ENCODE results near the gene BDH1. TPM values are rescaled to one million over a fixed set of nuclear protein-coding genes. Genes with fewer than 3 reads are reported as not detected.

Gene BDH1
- total RNA-seq, 8 experiments from 2014 or later = 3.3 to 55.6 (median 4.3) TPM

DNA sequence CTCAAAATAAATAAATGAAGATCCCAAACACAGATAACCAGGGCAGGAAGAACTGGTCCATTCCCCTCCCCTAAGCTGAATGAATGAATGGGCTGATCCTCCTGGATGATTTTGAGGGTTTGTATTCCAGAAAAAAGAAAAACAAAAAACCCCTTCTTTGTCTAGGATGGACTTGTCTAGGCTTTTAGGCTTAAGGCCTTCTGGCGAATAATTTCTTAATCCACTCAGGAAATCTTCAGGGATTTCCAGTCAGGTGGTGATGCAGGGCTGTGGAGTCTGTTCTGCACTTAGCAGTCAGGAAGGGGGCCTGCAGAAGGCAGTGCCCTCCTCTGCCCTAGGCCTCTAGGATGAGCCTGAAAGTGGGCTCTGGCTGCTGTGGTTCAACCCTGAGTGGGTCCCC lies 52.1 kb downstream of the BDH1 start:
- no peak for ATAC-seq (replicated peaks in 6 of 8)
- 57 to 100% (median 86%) methylated on average over 1 of the region's 1 CpG; no CpG with 5 or more reads in 7 of the 10 experiments for WGBS, 10 experiments
- Histone ChIP-seq H3K4me3 (no peak overlapping the region), H3K27ac (no peak overlapping the region), H3K4me1 (replicated peaks in 1 of 2) (peaks cover 6 to 11% of the 10 kb centered on the region in 2 donors)
- in situ Hi-C loops (cut with MboI; ENCODE audit: low pct_unique_long_range_greater_than_20kb in 2 of 9, low sequenced_read_pairs in 9 of 9, unreplicated experiment in 9 of 9) = loop anchor here in 6 of 9 experiments (25.0 kb wide), 3 partner anchors 216 to 491 kb away; partner anchors contain the start of gene DLG1 (in 1 of the 6)

DNA sequence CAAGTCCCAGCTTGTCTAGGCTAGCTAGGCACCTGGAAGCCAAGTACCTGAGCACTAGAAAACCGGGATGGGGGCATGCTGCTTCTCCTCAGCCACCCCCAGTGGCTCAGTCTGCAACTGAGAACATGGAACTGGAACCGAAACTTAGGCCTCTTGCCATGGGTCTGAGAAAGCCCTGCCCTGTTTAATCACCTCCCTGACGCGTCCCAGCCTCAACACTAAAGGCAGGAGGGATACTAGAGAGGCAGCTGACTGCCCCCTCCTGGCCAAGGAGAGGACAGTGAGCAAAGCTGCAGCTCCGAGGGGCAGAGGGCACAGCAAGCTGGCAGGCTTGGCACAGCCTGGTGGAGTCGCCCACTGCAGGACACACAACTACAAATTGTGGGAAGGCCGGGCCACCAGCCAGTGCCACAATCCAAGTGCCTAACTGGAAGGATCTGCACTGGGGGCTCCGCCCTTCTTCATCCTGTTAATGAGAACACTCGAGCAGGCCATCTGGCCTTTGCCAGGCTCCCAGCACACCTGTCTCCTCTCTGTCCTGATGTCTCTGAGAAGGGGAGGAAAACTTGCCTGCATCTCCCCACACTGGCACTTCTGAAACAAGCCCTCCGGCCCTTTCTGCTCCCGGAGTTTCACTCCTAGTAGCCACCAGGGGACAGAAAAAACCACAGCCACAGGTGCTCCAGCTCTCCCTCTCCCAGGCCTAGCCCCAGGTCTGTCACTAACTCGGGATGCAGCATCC lies 53.7 kb downstream of the BDH1 start:
- no peak overlapping the region for H3K27ac ChIP-seq
- no peak overlapping the region for H3K4me3 ChIP-seq
- in situ Hi-C loops (cut with MboI; ENCODE audit: low pct_unique_long_range_greater_than_20kb in 2 of 9, low sequenced_read_pairs in 9 of 9, unreplicated experiment in 9 of 9) = loop anchor here in 6 of 9 experiments (25.0 kb wide), 3 partner anchors 215 to 490 kb away; partner anchors contain the start of gene DLG1 (in 1 of the 6)
- H3K4me1 ChIP-seq (replicated peaks in 1 of 2) = peaks cover 6 to 11% of the 10 kb centered on the region in 2 donors
- peak; percentile 59 to 95 (median 75) for ATAC-seq (replicated peaks in 6 of 8)
- WGBS, 10 experiments = 40 to 100% (median 79%) methylated on average over 1 to 4 of the region's 12 CpGs; no CpG with 5 or more reads in 3 of the 10 experiments

DNA sequence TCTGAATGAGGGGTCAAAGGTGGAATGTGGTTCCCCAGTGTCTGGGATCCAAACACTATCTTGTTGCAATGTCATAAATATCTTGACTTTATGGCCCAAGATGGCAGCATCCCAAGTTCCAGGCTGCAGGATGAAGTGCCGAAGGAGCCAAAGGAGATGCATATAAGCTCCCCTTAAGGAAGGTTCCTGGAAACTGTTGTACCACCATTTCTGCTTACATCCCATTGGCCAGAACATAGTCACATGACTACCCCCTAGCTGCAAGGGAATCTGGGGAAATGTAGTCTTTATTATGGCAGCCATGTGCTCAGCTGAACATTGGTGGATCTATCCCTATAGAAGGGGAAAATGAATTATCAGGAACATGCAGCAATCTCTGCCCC lies 54.3 kb downstream of the BDH1 start:
- in situ Hi-C loops (cut with MboI; ENCODE audit: low pct_unique_long_range_greater_than_20kb in 2 of 9, low sequenced_read_pairs in 9 of 9, unreplicated experiment in 9 of 9) = loop anchor here in 6 of 9 experiments (25.0 kb wide), 3 partner anchors 214 to 489 kb away; partner anchors contain the start of gene DLG1 (in 1 of the 6)
- peak in 5 of 8 experiments; percentile 4 to 39 (median 27) for ATAC-seq (replicated peaks in 6 of 8)
- H3K4me3 ChIP-seq = no peak overlapping the region
- H3K4me1 ChIP-seq (replicated peaks in 1 of 2) = peaks cover 6 to 11% of the 10 kb centered on the region in 2 donors
- WGBS, 10 experiments = 88 to 100% (median 100%) methylated on average over 1 of the region's 1 CpG; no CpG with 5 or more reads in 7 of the 10 experiments
- H3K27ac ChIP-seq = no peak overlapping the region

DNA sequence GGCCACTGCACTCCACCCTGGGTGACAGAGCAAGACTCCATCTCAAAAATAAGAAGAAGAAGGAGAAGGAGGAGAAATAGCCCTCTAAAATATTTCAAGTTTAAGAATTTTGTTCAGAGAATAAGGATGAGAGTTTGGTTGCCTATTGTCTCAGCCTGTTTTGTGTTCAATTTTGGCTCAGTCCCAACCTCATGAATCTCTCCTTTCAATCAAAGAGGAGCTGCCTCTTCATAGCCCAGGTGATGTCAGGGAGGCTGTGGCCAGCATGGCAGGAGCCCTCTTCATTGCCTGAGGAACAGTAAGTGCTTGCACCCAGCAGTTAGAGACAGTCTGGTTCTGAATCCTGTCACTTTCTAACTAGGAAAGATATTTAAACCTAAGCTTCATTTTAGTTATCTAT lies 55.0 kb downstream of the BDH1 start:
- ATAC-seq (replicated peaks in 6 of 8) = no peak
- H3K27ac ChIP-seq = no peak overlapping the region
- in situ Hi-C loops (cut with MboI; ENCODE audit: low pct_unique_long_range_greater_than_20kb in 2 of 9, low sequenced_read_pairs in 9 of 9, unreplicated experiment in 9 of 9) = loop anchor here in 6 of 9 experiments (25.0 kb wide), 3 partner anchors 214 to 489 kb away; partner anchors contain the start of gene DLG1 (in 1 of the 6)

DNA sequence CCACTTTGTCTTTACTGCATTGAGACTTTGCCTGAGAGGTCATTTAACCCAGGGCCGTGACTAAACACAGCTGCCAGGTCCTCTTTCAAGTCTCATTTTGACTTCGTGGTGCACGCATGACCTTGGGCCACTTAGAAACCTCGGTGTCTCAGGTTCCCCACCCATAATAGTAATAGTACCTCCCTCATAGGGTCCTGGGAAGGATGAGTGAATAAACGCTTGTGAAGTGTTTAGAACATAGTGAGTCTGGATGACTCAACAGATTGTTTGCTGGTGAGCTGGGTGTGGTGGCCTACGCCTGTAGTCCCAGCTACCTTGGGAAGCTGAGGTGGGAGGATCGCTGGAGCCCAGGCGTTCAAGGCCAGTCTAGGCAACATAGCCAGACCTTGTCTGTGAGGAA lies 56.3 kb downstream of the BDH1 start:
- Histone ChIP-seq H3K27ac (no peak overlapping the region), H3K4me1 (replicated peaks in 1 of 2) (peaks cover 2 to 6% of the 10 kb centered on the region in 2 donors), H3K4me3 (no peak overlapping the region)
- peak in 2 of 8 experiments; percentile 40 to 78 for ATAC-seq (replicated peaks in 6 of 8)
- WGBS, 10 experiments = 27 to 100% (median 94%) methylated on average over 4 to 6 of the region's 8 CpGs; no CpG with 5 or more reads in 4 of the 10 experiments
- in situ Hi-C loops (cut with MboI; ENCODE audit: low pct_unique_long_range_greater_than_20kb in 2 of 9, low sequenced_read_pairs in 9 of 9, unreplicated experiment in 9 of 9) = loop anchor here in 1 of 9 experiments (25.0 kb wide), 1 partner anchor 237 kb away; no protein-coding TSS in a partner anchor

More for the DNA sequence above, 55.0 kb downstream of the BDH1 start:
- Histone ChIP-seq H3K4me3 (no peak overlapping the region), H3K4me1 (replicated peaks in 1 of 2) (peaks cover 6 to 11% of the 10 kb centered on the region in 2 donors)

DNA sequence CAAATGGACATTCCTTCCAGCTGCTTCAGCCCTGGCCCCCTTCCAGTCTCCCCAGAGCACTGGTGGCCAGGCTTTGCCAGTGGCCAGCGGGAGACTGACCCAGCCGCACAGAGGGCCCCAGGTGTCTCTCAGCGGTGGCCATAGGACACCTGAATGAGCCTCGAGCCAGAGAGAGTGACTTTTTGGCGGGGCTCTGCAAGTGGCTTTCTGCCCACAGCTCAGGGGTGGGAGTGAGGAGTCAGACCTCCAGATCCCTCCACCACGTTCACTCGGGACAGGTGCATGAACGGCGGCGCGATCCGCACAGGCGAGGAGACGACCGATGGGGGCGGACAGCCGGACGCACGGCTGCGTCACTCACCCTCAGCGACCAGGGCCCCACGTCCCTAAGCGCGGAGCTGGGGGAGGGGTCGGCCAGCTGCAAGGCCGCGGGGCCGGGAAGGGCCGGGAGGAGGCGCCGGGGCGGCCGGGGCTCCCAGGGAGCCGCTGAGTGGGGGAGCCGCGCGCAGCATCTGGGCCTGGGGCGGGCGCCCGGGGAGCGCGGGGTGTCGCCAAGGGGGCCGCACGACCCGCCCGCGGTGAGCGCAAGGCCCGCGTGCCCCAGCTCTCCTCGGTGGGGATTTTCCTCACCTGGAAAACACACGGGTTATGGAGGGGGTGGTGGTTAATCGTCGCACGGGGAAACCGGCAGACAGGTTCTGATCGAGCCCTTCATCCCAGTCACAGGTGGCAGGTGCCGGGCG lies 57.1 kb downstream of the BDH1 start:
- in situ Hi-C loops (cut with MboI; ENCODE audit: low pct_unique_long_range_greater_than_20kb in 2 of 9, low sequenced_read_pairs in 9 of 9, unreplicated experiment in 9 of 9) = loop anchor here in 1 of 9 experiments (25.0 kb wide), 1 partner anchor 236 kb away; no protein-coding TSS in a partner anchor
- Histone ChIP-seq H3K27ac (no peak overlapping the region), H3K4me3 (no peak overlapping the region), H3K4me1 (replicated peaks in 1 of 2) (peaks cover 0 to 5% of the 10 kb centered on the region in 2 donors)
- ATAC-seq (replicated peaks in 6 of 8) = no peak
- 92 to 100% (median 100%) methylated on average over 1 to 5 of the region's 60 CpGs; no CpG with 5 or more reads in 7 of the 10 experiments for WGBS, 10 experiments

DNA sequence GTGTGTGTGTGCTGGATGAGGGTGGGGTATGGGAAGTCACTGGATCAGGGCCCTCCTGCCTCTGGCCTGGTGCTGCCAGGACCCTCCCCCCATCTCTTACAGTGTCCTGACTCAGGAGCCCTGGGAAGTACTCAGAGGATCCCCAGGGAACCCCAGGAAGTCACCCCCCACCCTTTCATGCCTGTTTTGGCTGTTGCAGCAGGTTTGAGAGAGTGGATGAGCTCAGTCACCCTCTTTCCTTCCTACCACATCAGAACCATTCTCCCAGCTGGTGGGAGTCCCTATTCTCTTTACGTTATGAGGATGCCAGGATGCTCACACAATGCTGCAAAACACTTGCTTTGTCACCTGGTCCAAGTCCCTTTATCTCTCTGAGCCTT lies 59.0 kb downstream of the BDH1 start:
- 100% methylated on average over 1 of the region's 1 CpG; no CpG with 5 or more reads in 8 of the 10 experiments for WGBS, 10 experiments
- in situ Hi-C loops (cut with MboI; ENCODE audit: low pct_unique_long_range_greater_than_20kb in 2 of 9, low sequenced_read_pairs in 9 of 9, unreplicated experiment in 9 of 9) = loop anchor here in 1 of 9 experiments (25.0 kb wide), 1 partner anchor 234 kb away; no protein-coding TSS in a partner anchor
- no peak overlapping the region for H3K4me3 ChIP-seq
- no peak overlapping the region for H3K27ac ChIP-seq
- peak in 4 of 8 experiments; percentile 25 to 46 (median 30) for ATAC-seq (replicated peaks in 6 of 8)
- H3K4me1 ChIP-seq (replicated peaks in 1 of 2) = peaks cover 0 to under 1% of the 10 kb centered on the region in 2 donors

DNA sequence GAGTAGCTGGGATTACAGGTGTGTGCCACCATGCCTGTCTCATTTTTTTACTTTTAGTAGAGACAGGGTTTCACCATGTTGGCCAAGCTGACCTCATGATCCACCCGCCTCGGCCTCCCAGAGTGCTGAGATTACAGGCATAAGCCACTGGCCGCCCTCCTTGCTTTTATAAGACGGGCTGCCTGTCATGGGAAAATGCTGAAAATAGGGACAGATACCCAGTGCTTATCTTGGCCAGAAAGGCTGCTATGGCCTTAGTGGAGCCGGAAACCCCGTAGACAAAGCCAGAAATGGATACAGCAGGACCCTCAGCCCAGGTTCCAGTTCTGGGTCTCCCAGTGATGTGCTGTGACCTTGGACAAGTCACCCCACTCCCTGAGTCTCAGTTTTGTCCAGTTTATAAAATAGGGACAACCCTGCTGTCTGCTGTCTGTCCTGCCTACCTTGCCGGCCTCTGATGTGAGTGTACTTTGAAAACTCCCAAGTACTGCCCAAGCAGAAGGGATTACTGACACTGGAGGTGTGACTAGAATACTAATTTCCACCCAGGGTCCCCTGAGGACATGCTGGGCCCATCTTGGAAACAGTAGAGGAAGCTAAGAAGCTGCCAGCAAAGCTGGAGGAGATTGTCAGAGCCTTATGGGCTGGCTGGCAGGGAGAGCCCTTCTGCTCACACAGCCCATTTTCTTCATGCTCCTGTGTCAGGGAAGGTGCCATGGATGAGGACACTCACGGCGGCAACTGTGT lies 59.6 kb downstream of the BDH1 start:
- peak in 5 of 8 experiments; percentile 20 to 75 (median 48) for ATAC-seq (replicated peaks in 6 of 8)
- in situ Hi-C loops (cut with MboI; ENCODE audit: low pct_unique_long_range_greater_than_20kb in 2 of 9, low sequenced_read_pairs in 9 of 9, unreplicated experiment in 9 of 9) = loop anchor here in 1 of 9 experiments (25.0 kb wide), 1 partner anchor 234 kb away; no protein-coding TSS in a partner anchor
- peaks cover 0 to 2% of the 10 kb centered on the region in 2 donors for H3K4me1 ChIP-seq (replicated peaks in 1 of 2)
- H3K4me3 ChIP-seq = no peak overlapping the region
- H3K27ac ChIP-seq = no peak overlapping the region
- WGBS, 10 experiments = 65 to 100% (median 100%) methylated on average over 1 to 3 of the region's 9 CpGs; no CpG with 5 or more reads in 2 of the 10 experiments

DNA sequence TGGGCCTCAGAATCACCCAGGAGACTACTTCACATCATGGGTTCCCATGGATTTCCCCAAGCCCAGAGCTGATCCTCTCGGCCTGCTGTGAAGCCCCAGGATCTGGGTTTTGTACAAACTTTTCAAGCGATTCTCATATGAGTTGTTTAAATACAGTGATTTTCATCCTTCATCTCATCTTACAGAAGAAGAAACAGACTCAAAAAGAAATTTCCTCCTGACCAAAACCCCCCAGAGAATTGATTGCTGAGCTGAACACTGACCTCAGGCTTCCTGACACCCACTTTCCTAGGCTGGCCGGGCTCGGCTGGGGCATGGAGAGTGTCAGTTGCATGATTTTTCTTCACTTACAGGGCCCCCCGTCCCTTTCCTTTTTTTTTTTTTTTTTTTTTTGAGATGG lies 60.3 kb downstream of the BDH1 start:
- Histone ChIP-seq H3K4me1 (replicated peaks in 1 of 2) (peaks cover 0 to 2% of the 10 kb centered on the region in 2 donors), H3K27ac (no peak overlapping the region), H3K4me3 (no peak overlapping the region)
- WGBS, 10 experiments = 40 to 100% (median 92%) methylated on average over 1 to 5 of the region's 5 CpGs; no CpG with 5 or more reads in 1 of the 10 experiments
- in situ Hi-C loops (cut with MboI; ENCODE audit: low pct_unique_long_range_greater_than_20kb in 2 of 9, low sequenced_read_pairs in 9 of 9, unreplicated experiment in 9 of 9) = loop anchor here in 1 of 9 experiments (25.0 kb wide), 1 partner anchor 233 kb away; no protein-coding TSS in a partner anchor
- peak in 1 of 8 experiments; percentile 37 for ATAC-seq (replicated peaks in 6 of 8)

DNA sequence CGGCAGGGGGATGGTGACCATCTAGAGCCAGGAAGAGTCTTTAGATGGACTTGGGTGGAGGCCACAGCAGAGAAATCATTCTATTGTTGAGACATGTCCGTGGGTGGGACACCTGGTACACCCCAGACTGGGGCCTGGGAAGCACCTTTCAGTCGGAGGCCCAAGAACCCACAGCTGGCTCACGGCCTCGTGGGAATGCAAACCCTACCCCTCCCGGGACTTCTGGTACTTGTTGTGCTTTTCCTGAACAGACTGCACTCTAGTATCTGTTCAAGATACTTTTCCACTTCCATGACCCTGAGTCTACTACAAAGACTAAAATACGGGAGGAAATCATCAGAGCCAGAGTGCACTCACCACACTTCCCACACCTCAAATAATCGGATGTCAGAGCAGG lies 60.7 kb downstream of the BDH1 start:
- H3K4me1 ChIP-seq (replicated peaks in 1 of 2) = peaks cover 0 to 2% of the 10 kb centered on the region in 2 donors
- H3K27ac ChIP-seq = no peak overlapping the region
- 70 to 96% (median 87%) methylated on average over 1 to 7 of the region's 8 CpGs; no CpG with 5 or more reads in 4 of the 10 experiments for whole genome bisulfite sequencing, 10 experiments
- in situ Hi-C loops (cut with MboI; ENCODE audit: low pct_unique_long_range_greater_than_20kb in 2 of 9, low sequenced_read_pairs in 9 of 9, unreplicated experiment in 9 of 9) = loop anchor here in 1 of 9 experiments (25.0 kb wide), 1 partner anchor 233 kb away; no protein-coding TSS in a partner anchor
- no peak overlapping the region for H3K4me3 ChIP-seq
- peak in 1 of 8 experiments; percentile 1 for ATAC-seq (replicated peaks in 6 of 8)

DNA sequence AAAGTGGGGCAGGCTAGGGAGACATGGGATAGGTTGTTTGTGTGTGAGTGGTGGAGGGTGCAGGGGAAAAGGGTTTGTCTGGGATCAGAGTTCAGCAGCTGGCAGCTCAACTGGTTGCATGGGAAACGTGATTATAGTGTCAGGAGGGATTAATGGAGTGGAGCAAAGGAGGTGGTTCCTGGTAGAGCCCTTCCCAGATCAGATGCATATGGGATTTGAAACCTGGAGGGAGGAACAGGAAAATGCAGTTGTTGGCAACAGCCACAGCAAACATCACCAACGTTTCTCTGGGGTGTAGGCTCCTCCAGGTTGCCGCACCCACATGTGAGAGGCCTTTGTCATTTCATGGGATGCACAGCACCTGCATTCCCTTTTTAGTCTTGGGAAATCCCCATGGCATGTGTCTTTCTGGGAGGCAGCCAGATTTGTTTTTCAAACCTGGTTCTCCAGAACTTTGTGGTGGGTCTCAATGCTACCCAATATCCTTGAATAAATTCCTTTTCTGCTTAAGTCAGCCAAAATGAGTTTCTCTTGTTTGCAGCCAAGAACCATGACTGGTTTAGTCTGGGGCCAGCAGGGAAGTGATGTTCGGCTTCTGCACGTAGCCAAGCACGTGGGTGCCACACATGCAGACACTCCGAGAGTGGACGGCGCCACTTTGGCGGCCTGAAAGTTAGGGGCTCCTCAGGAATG lies 61.3 kb downstream of the BDH1 start:
- in situ Hi-C loops (cut with MboI; ENCODE audit: low pct_unique_long_range_greater_than_20kb in 2 of 9, low sequenced_read_pairs in 9 of 9, unreplicated experiment in 9 of 9) = loop anchor here in 1 of 9 experiments (25.0 kb wide), 1 partner anchor 232 kb away; no protein-coding TSS in a partner anchor
- no peak overlapping the region for H3K4me3 ChIP-seq
- 13 to 98% (median 69%) methylated on average over 2 to 8 of the region's 10 CpGs; no CpG with 5 or more reads in 2 of the 10 experiments for WGBS, 10 experiments
- peak in 3 of 8 experiments; percentile 66 to 67 (median 66) for ATAC-seq (replicated peaks in 6 of 8)
- no peak overlapping the region for H3K27ac ChIP-seq
- H3K4me1 ChIP-seq (replicated peaks in 1 of 2) = peaks cover 0 to 2% of the 10 kb centered on the region in 2 donors

All from motor neuron (in vitro differentiated cells).